NCI-H2107 treated with DMSO at 0.1 percent for 48 hours (cell line): ENCODE measurements around the gene ADARB2.
"Not testable (repeated sequence)": the region's sequence is repeated elsewhere in the genome, so short reads cannot be mapped to it uniquely, and the experiment has no call there.

Source experiments
- DNase-seq: peaks from one replicate; lab custom pipeline; 2025; ENCODE audit not compliant: unreplicated experiment; lab: John Stamatoyannopoulos, UW

ADARB2 gene

DNA sequence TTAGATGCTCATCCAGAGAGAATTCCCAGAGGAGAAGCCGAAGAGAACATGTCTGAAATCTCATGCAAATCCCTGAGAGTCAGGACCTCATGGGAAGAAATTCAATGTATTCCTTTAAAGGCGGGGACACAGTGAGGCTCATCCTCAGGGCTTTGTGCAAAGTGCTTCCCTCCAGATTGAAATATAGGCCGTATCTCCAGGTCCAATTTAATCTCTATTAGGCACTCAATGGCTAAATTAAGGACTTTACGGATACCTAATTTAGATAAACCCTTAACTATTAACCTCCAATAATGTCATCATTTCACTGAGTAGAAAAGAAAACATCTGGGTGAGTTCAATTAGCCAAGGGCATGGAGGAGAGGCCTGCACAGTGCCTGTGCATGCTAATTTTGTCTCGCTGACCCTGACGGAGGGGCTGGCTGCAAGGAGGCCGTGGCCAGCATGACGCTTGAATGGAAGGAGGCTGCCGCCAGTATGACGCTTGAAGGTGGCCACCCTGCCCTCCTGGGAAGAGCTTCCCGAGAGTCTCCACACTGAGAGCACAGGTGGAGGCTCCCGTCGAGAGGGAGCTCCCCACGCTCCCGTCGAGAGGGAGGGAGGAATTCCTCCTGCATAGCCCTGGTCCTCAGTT lies 287.6 kb downstream of the ADARB2 start:
- no peak for DNase-seq

DNA sequence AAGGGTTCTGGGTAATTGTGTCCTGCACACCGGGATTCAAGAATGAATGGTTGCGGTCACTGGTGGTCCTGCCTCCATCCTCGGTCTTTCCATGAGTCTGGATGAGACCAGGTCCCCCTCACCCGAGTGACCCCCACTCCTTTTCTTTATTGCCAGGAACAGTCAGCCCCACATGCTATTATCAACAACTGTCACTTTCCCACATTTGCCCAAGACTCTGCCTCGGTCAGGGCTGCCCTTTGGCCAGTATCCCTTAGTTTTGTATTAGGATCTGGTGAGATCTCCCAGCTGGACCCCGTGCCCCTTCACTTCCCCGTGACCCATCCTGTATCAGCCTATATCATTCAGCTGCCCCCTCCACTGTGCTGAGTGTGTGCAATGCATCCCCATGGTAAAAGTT lies 288.3 kb downstream of the ADARB2 start:
- DNase-seq: no peak

DNA sequence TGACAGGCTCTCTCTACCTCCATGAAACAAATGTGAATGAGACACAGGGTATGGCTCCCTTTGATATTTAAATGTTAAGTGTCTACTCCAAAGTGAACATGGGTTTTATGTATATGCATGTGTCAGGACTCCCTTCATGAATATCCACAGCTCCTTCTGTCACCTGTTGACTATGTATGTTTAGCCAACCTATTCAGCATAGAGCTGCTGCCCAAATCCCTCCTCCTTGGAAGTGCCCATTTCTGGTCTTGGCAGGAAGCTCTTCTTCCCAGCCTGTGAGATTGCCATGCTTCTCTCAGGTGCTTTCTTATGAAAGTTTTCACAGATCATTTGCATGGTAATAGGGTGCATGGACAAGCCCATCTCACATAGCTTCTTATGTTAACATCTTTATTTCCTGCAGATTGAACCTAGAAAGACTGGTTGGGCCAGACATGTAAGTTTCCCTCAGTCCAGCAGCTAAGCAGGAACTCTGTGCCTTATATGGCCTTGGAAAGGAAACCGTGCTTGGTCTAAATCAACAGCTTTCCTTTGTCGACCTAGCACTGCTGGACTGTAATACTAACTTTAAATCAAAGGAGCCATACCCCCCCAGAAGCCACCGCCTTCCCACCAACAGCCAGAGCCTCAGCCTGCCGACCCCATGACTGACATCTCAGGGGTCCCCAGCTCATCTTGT lies 288.9 kb downstream of the ADARB2 start:
- no peak for DNase-seq

DNA sequence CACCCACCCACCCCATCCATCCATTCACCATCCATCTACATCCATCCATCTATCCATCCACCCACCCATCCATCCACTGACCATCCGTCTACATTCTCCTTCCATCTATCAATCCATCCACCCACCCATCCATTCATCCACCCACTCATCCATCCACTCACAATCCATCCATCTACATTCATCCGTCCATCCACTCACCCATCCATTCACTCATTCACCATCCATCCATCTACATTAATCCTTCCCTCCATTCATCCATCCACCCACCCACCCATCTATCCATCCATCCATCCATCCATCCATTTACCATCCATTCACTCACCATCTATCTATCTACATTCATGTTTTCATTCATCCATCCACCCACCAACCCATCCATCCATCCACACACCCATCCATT lies 292.5 kb downstream of the ADARB2 start:
- no peak for DNase-seq

DNA sequence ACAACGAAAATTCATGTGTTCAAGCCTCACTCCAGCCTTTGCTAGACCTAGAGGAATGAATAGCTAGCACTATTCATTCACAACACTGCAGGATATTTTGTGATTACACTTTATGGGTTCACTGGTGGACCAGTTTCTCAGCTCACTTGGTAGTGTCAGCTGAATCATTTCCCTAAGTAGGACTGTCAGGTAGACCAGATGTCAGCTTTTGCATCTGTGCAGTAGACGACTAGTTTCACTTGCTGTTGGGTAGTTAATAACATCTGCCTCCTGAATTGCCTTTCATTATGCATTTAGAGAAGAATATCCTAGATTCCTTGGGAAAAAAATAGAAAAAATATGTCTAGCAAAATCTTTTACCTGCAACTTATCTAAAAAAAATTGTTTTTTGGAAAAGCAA lies 296.4 kb downstream of the ADARB2 start:
- no peak for DNase-seq

DNA sequence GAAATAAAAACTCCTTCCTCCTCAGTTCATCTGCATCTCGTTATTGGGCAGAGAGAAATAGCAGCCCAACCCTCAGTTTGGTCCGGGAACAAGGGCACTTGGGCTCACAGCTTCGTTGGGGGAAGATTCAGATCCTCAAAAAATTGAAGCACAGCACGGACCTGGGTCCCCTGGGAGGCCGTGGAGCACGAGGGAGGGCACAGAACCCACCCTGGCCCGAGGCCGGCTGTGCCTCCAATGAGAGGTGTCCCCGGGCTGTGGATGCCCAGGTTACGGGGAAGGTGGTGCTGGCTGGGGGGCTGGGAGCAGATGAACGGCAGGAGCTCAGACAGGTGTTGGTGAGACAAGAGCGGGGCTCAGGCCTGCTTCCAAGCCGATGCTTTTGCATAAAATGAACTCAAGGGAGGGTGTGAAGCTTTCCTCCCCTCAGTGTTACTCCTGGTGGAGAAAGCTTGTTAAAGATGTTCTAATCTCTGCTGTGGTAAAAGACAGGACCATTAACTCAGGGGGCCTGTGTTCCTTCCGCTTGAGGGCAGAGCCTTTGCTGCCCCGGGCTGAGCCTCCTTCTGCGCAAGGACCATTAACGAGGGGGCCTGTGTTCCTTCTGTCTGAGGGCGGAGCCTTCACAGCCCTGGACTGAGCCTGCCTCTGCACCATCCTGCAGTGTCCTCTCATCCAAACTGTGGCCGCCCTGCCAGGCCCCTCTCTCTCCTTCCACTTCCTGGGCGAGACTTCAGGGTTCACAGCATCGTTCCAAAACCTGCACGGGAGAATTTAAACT lies 302.2 kb downstream of the ADARB2 start:
- peak; percentile 70 for DNase-seq

DNA sequence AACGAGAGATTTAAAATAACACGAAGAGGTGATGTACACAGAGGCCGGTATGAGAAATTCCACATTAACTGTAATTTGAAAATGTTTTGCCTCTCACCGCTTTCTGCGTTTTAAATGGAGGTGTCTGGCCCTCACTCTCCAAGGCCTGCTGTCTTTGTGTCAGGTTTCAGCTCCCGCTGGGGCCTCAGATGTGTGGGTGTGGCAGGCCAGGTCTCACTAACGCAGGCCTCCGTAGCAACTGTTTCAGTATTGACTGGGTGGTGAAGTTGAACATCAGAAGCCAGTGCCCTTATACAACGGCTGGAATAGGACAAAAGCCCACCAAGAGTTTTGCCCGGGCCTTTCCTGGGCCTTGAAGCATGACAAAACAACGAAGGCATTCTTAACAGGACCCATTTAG lies 303.1 kb downstream of the ADARB2 start:
- DNase-seq: peak; percentile 66

DNA sequence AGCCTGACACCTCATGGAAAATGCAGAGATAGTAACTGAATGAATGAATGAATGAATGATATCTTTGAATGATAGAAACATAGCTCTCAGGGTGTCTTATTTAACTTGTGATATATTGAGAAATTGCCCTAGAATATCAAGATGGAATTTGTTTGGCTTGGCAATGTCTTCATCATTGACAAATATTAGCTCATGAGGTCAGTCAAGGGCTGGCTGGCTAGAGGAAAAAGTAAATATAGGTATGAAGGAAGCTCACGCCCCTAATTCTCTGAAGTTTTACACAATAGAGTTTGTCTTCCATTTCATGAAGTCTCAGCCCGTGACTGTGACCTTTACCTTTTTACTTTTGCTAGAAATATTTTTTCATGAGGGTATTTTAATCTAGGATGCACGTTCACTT lies 305.2 kb downstream of the ADARB2 start:
- DNase-seq: no peak

DNA sequence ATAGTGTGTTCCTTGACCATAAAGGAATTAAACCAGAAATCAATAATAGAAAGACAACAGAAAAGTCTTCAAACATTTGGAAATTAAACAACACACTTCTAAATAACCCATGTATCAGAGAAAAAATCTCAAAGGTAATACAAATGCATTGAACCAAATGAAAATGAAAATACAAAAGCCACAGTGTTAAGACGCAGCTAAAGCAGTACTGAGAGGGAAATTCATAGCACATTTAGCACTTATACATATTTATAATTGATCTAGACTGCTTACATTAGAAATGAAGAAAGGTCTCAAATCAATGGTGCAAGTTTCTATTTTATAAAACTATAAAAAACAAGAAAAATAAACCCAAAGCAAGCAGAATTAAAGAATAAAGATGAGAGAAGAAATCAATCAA lies 306.1 kb downstream of the ADARB2 start:
- no peak for DNase-seq

DNA sequence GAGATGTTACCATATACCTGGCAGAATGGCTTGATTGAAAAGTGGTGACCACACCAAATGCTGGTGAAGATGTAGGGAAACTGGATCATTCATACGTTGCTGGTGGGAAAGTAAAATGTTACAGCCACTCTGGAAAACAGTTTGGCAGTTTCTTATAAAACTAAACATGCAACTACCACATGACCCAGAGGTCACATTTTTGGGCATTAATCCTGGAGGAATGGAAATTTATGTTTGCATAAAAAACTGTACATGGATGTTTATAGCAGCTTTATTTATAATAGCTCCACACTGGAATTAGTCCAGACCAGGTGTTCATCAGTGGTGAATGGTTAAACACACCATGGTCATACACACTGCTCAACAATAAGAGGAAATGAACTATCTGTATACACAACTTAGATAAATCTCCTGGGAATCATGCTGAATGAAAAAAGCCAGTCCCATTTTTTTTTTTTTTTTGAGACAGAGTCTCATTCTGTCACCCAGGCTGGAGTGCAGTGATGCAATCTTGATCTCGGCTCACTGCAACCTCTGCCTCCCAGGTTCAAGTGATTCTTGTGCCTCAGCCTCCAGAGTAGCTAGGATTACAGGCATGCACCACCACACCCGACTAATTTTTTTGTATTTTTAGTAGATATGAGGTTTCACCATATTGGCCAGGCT lies 309.7 kb downstream of the ADARB2 start:
- not testable (repeated sequence) for DNase-seq

DNA sequence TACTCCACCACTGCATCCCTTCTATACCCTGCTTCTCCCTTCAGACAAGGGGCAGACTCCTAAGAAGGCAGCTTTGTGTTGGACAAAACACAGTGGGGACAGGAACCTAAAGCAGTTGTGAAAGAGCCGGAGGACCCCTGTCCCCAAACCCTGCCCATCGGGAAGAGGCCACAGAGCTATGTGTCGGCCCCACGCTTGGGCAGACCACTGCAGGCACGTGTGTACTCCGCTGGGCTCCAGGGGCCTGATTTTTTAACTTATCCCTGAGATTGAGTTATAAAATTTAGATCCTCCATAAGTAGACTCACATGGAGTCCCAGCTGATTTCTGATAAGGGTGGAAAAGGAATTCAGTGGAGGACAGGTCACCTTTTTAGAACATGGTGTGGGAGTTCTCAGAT lies 310.5 kb downstream of the ADARB2 start:
- no peak for DNase-seq

DNA sequence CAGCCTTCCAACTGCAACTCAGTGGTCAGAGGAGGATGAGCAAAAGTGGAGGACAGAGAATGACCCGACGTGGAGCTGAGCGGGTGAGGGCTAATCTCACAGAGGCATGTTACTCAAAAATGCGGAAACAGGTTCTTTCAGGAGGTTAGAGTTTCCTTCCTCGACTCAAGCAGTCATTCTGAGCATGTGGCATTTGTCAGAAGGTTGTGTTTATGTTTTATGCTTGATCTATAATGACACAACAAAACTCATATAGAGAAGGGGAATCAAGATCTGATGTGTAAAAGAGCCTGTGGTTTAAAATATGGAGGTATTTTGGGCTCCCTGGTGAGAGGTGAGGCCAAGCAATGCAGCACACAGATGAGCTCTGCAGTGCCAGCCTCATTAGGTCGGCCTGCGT lies 311.4 kb downstream of the ADARB2 start:
- DNase-seq: no peak

DNA sequence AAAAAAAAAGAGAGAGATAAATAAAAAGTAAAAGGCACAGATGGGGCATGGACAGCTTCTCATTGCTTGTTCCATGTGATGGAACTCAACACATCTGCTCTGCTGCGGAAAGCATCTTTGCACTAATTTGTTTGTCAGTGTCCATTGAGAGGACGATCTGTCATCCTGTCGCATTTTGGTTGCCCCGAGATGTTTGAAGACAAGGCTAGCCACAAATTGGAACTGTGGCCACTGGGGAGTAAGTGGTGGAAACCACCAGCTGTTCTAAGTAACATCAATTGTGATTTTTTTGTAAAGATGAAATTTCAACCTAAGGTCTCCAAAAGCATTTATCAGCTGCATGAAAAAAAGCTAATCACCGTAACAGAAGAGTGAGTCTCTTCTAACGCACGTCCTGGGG lies 312.7 kb downstream of the ADARB2 start:
- no peak for DNase-seq

DNA sequence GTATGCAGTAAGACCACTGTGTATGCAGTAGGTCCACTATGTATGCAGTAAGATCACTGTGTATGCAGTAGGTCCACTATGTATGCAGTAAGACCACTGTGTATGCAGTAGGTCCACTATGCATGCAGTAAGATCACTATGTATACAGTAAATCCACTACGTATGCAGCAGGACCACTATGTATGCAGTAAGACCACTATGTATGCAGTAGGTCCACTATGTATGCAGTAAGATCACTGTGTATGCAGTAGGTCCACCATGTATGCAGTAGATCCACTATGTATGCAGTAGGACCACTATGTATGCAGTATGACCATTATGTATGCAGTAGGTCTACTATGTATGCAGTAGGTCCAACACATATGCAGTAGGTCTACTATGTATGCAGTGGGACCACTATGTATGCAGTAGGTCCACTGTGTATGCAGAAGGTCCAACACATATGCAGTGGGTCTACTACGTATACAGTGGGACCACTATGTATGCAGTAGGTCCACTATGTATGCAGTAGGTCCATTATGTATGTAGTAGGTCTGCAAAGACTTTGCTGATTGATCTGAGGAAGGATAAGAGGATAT lies 313.6 kb downstream of the ADARB2 start:
- DNase-seq: no peak

DNA sequence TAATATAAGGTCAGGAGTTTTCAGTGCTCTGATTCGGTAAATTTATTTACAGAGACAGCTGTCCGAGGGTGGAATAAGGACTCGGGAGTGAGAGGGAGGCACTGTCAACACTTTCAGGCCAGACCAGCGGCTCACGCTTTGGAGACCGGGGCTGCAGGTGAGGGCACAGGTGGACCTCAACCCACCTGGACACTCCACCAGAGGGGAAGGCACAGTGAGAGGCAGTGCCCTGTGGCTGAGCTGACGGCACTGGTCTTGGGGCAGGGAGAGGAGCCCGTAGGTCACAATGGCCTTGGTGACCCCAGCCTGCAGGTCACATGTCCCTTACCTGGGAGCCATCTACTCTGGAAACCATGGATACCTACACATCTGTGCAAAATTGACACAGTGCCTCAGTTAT lies 315.1 kb downstream of the ADARB2 start:
- DNase-seq: no peak

DNA sequence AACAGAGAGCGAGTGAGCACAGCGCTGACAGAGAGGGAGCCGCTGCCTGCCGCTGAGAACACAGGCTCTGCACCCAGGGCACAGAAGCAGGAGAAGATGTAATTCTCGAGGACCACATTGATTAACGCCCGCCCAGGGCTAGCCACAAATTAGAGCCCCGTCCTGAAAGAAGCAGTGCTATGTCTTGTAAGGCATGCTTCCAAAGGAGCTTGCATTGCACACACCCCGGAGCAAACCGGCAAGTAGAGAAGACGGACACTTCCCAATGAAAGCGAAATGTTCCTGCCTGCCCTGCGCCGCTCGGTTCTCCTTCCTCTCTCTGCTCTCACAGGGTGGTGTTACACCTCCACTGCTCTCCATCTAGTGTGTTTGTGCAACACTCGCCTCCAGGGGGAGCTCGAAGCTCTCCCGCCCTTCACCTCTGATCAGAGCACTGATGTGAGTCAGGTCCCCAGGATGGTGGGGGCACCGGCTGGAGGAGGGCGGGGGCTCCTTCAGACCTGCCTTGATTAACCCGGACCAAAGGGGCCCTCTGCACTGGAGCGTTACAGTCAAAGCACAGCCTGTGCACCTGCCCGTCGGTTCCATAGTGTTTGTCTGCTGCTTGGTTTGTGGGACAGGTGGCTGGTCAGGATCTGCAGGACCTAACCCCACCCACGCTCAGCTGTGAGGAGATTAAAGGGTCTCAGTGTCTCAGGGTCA lies 316.5 kb downstream of the ADARB2 start:
- peak; percentile 83 for DNase-seq

DNA sequence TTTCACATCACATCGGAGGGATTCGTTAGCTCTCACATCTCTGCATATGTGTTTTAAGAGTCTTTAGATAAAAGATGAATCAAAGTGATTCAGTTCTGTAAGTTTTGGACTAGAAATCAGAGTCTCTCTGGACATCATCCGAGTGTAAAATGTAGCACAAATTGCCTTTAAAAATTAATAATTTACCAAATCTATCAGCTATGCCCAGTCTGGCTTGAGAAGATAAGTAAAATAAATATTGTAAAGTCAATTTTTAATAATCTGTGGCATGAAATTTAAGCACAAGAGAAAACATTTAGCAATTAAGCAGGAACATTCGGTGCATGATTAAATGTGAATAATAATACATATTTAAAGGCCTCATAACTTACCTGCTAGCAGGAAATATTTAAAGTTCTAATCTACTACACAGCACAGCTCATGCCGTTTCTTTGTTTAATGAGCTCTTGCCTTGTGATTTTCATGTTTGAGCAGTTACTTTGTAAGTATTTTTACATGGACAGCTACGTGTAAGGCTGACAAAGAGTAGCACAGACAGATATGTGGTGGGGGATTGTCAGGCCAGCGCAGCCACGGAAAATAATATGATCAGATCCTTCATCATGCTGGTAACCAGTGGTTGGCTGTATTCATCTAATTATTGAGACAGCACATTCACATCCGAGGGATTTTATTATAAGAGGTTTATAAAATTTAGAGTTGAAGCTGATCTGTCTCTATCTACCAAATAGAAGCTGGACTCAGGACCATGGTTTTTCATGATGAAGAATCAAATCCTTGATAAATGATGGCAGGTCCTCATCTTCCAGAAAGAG lies 317.3 kb downstream of the ADARB2 start:
- DNase-seq: no peak

DNA sequence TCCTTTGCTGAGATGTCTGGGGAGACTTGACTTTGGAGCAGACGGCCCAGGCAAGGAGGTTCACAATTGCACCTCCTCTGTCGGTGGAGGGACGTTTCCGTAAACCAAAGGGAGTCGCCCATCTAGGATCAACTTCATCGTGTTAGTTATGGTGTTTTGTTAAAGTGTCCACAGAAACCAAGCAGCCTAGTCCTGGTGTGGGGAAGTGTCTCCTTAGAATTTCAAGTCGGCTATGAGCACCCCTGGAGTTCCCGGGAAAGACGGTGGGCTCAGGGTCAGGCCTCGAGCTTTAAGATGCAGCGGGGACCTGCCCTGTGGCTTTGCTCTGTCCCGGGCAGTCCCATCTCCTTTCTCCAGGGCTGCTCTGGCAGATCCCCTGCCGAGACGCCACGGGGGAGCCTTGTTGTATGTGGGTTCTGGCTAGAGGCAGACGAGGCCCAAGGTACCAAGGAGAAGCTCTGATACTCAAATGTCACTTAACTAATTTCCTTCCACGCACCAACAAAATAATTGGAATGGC lies 319.2 kb downstream of the ADARB2 start:
- no peak for DNase-seq

DNA sequence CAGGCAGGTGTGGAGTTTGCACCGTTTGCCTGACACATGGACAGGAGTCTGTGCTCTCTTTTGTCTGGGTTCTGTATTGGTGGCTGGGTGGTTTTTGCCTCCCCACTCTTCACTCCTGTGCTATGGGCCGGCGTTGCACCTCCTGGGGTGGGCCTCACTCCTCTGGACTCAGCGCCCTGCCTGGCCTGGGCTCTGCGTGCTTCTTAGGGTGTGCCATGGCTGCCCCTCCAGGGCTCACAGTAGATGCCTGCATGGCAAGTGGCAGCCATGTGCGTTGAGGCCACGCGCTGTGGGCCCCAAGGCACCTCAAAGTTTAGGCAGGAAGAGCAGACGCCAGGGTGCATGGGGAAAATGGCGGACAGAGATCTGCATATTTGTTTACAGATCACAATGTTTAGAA lies 319.8 kb downstream of the ADARB2 start:
- no peak for DNase-seq
